ENCODE data around the gene RFTN2. TPM values are rescaled to one million over a fixed set of nuclear protein-coding genes. Genes with fewer than 3 reads are reported as not detected.

RFTN2 gene, protein sequence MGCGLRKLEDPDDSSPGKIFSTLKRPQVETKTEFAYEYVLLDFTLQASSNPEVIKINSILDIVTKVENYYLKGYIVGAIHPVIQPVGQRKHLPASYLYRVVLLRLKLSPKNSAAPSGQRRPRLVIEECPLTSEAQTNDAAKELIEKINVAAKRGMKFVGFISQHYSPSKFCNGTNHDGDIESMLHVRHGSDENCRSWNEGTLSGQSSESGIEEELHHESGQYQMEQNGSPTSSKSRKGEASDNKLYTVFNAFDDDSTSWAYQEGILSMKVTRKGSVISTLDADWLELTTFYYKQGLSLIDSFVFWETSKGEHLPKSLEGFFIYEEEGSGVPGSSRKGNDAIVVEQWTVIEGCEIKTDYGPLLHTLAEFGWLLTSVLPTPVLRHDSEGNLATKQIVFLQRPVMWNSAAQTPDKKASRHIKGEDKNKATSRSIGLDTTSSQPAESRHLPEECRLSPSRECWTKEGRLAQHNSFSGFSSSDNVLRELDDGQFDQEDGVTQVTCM
- total RNA-seq (2014; rRNA removed; shearing (Covaris generic)) (0.42 and 1.0 TPM in 2 replicates), polyA plus RNA-seq (2016; fragmentation: Nextera tagmentation; extraction: Ambion mirVana) (2.1 and 3.6 TPM in 2 replicates)
- long read RNA-seq, partial matches to known transcripts: 2 of 2 reads
- long read RNA-seq, other reads (novel, unspliced or antisense): 0 of 2 reads

DNA sequence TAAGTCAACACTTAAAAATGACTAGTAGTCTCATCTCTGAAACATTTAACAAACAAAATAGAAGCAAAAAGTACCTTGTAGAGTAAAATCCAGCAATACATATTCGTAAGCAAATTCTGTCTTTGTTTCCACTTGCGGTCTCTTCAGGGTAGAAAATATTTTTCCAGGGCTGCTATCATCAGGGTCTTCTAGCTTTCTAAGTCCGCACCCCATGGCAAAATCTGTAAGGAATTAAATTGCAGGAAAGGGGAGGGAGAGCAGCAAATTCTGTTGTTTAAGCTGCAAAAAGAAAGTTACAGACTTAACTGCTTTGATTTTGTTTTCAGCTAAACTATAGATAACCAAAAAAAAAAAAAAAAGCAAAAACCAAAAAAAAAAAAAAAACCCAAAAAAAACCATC lies at the start of gene RFTN2:
Gene RFTN2, minus strand, starts transcription at position 342 of the 400 bp plus-strand sequence. Its CDS starts 129 bp downstream, at position 213.
- Histone ChIP-seq H3K36me3 (ENCODE audit: insufficient read depth) (no peaks in the 10 kb centered on the region), H3K4me3 (peak within 1 kb of the TSS; percentile 43), H3K27ac (ENCODE audit: low read depth) (no peak within 1 kb of the TSS), H4K20me1 (replicated peaks; ENCODE audit: insufficient read depth) (no peaks in the 10 kb centered on the region), H3K4me1 (ENCODE audit: insufficient read depth) (peaks cover 37% of the 10 kb centered on the region), H3K9me2 (ENCODE audit: insufficient read depth) (no peaks in the 10 kb centered on the region), H3K4me2 (peak within 1 kb of the TSS; percentile 67), H3F3A (replicated peaks; ENCODE audit: low read depth) (no peaks in the 10 kb centered on the region), H3K79me2 (replicated peaks; ENCODE audit: insufficient read depth) (no peaks in the 10 kb centered on the region), H3K27me3 (ENCODE audit: insufficient read depth) (no peaks in the 10 kb centered on the region), H2AFZ (peak within 1 kb of the TSS; percentile 14; the same call in 1 of the 2 replicates)
- no peaks in the 10 kb centered on the region for H3K27me3 Mint-ChIP-seq (ENCODE audit: insufficient read depth, low read depth, poor library complexity)
- H3K9me3 Mint-ChIP-seq: no peaks in the 10 kb centered on the region
- DNase-seq (ENCODE audit: low spot score) (no peak), ATAC-seq (no peak)
- H3K4me1 Mint-ChIP-seq: peaks cover 26% of the 10 kb centered on the region
- TF ChIP-seq ZNF114 (CRISPR knock-in tag; IDR thresholded peaks at IDR 0.05) (no peak), CREB1 (CRISPR knock-in tag; IDR thresholded peaks at IDR 0.05; ENCODE audit: low read depth) (no peak), EZH2 (IDR thresholded peaks at IDR 0.05; ENCODE audit: low read depth, unreplicated experiment) (no peak), NANOG (IDR thresholded peaks at IDR 0.05; ENCODE audit: borderline replicate concordance) (no peak)
- TF ChIP-seq, protein P1, sequence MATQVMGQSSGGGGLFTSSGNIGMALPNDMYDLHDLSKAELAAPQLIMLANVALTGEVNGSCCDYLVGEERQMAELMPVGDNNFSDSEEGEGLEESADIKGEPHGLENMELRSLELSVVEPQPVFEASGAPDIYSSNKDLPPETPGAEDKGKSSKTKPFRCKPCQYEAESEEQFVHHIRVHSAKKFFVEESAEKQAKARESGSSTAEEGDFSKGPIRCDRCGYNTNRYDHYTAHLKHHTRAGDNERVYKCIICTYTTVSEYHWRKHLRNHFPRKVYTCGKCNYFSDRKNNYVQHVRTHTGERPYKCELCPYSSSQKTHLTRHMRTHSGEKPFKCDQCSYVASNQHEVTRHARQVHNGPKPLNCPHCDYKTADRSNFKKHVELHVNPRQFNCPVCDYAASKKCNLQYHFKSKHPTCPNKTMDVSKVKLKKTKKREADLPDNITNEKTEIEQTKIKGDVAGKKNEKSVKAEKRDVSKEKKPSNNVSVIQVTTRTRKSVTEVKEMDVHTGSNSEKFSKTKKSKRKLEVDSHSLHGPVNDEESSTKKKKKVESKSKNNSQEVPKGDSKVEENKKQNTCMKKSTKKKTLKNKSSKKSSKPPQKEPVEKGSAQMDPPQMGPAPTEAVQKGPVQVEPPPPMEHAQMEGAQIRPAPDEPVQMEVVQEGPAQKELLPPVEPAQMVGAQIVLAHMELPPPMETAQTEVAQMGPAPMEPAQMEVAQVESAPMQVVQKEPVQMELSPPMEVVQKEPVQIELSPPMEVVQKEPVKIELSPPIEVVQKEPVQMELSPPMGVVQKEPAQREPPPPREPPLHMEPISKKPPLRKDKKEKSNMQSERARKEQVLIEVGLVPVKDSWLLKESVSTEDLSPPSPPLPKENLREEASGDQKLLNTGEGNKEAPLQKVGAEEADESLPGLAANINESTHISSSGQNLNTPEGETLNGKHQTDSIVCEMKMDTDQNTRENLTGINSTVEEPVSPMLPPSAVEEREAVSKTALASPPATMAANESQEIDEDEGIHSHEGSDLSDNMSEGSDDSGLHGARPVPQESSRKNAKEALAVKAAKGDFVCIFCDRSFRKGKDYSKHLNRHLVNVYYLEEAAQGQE (IDR thresholded peaks at IDR 0.05; ENCODE audit: unreplicated experiment): no peak
- H3K27ac Mint-ChIP-seq: peak within 1 kb of the TSS; percentile 78
- H3K4me3 Mint-ChIP-seq: peak within 1 kb of the TSS; percentile 61
- no peaks in the 10 kb centered on the region for H3K36me3 Mint-ChIP-seq (ENCODE audit: low read depth)

DNA sequence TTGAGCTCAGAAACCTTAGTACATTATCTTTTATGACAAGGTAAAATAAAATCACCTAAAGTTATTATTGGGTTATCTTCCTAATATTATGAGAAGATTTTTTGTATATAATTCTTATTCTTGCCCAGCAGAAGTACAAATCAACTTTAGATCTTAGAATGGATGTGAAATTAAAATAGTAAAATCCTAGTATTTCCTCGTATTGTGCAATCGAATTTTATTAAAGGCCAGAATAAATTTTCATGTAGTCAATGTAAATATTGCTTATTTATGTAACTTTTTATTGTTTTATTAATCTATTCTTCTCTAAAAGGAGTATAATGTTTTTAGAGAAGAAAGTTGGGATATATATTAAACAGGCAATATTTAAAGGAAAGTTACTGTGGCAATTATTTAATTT lies 42.5 kb upstream of the RFTN2 start:
- H3K9me3 Mint-ChIP-seq: no peaks in the 10 kb centered on the region
- DNase-seq (ENCODE audit: low spot score) (no peak), ATAC-seq (no peak)
- Histone ChIP-seq H3K4me2 (no peak overlapping the region), H3K27me3 (ENCODE audit: insufficient read depth) (no peaks in the 10 kb centered on the region), H3K4me3 (no peak overlapping the region), H3K4me1 (ENCODE audit: insufficient read depth) (no peaks in the 10 kb centered on the region), H3F3A (replicated peaks; ENCODE audit: low read depth) (no peaks in the 10 kb centered on the region), H3K27ac (ENCODE audit: low read depth) (no peak overlapping the region), H2AFZ (no peak overlapping the region), H3K9me2 (ENCODE audit: insufficient read depth) (no peaks in the 10 kb centered on the region), H3K36me3 (ENCODE audit: insufficient read depth) (no peaks in the 10 kb centered on the region), H3K79me2 (replicated peaks; ENCODE audit: insufficient read depth) (peaks cover 15% of the 10 kb centered on the region; the same call in 1 of the 2 replicates), H4K20me1 (replicated peaks; ENCODE audit: insufficient read depth) (no peaks in the 10 kb centered on the region; the same call in 1 of the 2 replicates)
- H3K4me3 Mint-ChIP-seq: no peak overlapping the region
- H3K4me1 Mint-ChIP-seq: no peaks in the 10 kb centered on the region
- no peak overlapping the region for H3K27ac Mint-ChIP-seq
- H3K36me3 Mint-ChIP-seq (ENCODE audit: low read depth): peaks cover 8% of the 10 kb centered on the region; the same call in 2 of the 3 replicates
- H3K27me3 Mint-ChIP-seq (ENCODE audit: insufficient read depth, low read depth, poor library complexity): no peaks in the 10 kb centered on the region
- TF ChIP-seq, protein P2, sequence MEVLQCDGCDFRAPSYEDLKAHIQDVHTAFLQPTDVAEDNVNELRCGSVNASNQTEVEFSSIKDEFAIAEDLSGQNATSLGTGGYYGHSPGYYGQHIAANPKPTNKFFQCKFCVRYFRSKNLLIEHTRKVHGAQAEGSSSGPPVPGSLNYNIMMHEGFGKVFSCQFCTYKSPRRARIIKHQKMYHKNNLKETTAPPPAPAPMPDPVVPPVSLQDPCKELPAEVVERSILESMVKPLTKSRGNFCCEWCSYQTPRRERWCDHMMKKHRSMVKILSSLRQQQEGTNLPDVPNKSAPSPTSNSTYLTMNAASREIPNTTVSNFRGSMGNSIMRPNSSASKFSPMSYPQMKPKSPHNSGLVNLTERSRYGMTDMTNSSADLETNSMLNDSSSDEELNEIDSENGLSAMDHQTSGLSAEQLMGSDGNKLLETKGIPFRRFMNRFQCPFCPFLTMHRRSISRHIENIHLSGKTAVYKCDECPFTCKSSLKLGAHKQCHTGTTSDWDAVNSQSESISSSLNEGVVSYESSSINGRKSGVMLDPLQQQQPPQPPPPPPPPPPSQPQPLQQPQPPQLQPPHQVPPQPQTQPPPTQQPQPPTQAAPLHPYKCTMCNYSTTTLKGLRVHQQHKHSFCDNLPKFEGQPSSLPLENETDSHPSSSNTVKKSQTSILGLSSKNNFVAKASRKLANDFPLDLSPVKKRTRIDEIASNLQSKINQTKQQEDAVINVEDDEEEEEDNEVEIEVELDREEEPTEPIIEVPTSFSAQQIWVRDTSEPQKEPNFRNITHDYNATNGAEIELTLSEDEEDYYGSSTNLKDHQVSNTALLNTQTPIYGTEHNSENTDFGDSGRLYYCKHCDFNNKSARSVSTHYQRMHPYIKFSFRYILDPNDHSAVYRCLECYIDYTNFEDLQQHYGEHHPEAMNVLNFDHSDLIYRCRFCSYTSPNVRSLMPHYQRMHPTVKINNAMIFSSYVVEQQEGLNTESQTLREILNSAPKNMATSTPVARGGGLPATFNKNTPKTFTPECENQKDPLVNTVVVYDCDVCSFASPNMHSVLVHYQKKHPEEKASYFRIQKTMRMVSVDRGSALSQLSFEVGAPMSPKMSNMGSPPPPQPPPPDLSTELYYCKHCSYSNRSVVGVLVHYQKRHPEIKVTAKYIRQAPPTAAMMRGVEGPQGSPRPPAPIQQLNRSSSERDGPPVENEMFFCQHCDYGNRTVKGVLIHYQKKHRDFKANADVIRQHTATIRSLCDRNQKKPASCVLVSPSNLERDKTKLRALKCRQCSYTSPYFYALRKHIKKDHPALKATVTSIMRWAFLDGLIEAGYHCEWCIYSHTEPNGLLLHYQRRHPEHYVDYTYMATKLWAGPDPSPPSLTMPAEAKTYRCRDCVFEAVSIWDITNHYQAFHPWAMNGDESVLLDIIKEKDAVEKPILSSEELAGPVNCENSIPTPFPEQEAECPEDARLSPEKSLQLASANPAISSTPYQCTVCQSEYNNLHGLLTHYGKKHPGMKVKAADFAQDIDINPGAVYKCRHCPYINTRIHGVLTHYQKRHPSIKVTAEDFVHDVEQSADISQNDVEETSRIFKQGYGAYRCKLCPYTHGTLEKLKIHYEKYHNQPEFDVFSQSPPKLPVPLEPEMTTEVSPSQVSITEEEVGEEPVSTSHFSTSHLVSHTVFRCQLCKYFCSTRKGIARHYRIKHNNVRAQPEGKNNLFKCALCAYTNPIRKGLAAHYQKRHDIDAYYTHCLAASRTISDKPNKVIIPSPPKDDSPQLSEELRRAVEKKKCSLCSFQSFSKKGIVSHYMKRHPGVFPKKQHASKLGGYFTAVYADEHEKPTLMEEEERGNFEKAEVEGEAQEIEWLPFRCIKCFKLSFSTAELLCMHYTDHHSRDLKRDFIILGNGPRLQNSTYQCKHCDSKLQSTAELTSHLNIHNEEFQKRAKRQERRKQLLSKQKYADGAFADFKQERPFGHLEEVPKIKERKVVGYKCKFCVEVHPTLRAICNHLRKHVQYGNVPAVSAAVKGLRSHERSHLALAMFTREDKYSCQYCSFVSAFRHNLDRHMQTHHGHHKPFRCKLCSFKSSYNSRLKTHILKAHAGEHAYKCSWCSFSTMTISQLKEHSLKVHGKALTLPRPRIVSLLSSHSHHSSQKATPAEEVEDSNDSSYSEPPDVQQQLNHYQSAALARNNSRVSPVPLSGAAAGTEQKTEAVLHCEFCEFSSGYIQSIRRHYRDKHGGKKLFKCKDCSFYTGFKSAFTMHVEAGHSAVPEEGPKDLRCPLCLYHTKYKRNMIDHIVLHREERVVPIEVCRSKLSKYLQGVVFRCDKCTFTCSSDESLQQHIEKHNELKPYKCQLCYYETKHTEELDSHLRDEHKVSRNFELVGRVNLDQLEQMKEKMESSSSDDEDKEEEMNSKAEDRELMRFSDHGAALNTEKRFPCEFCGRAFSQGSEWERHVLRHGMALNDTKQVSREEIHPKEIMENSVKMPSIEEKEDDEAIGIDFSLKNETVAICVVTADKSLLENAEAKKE (CRISPR knock-in tag; IDR thresholded peaks at IDR 0.05): no peak
- no peak for TF ChIP-seq NANOG (IDR thresholded peaks at IDR 0.05; ENCODE audit: borderline replicate concordance)
- TF ChIP-seq ZNF114 (CRISPR knock-in tag; IDR thresholded peaks at IDR 0.05): no peak
- TF ChIP-seq, protein P3, sequence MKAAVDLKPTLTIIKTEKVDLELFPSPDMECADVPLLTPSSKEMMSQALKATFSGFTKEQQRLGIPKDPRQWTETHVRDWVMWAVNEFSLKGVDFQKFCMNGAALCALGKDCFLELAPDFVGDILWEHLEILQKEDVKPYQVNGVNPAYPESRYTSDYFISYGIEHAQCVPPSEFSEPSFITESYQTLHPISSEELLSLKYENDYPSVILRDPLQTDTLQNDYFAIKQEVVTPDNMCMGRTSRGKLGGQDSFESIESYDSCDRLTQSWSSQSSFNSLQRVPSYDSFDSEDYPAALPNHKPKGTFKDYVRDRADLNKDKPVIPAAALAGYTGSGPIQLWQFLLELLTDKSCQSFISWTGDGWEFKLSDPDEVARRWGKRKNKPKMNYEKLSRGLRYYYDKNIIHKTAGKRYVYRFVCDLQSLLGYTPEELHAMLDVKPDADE (IDR thresholded peaks at IDR 0.05): no peak
- TF ChIP-seq EZH2 (IDR thresholded peaks at IDR 0.05; ENCODE audit: low read depth, unreplicated experiment): no peak
- no peak for TF ChIP-seq JUNB (IDR thresholded peaks at IDR 0.05; ENCODE audit: unreplicated experiment)
- no peak for TF ChIP-seq CREB1 (CRISPR knock-in tag; IDR thresholded peaks at IDR 0.05; ENCODE audit: low read depth)

Data from GM23338 (cell line).